K562 (cell line): ENCODE data around the gene CTRB1. TPM values are rescaled to one million over a fixed set of nuclear protein-coding genes. Genes with fewer than 3 reads are reported as not detected.

ENCODE experiments used
- ATAC-seq: fragments of 200-7000 bp; cut with Tn5 transposase; 3 replicates; pipeline ENCODE4 v1.9.1; 2020; ENCODE audit warnings: moderate library complexity
- BruUV-seq: library from RNA; stranded (reverse); fragments of 400-500 nt; replicated peaks from 2 replicates; lab custom pipeline; 2021; lab: Mats Ljungman, UMichigan
- CTCF ChIA-PET: fragments of 300-600 bp; formaldehyde crosslinking; extraction: SDS; loops from one replicate; lab custom pipeline; 2021; ENCODE audit warnings: low intra/inter-chr PET ratio; lab: Yijun Ruan, JAX
- POLR2A ChIA-PET: fragments of 300-600, 350-650 bp; sonication (Branson Sonifier 250); formaldehyde crosslinking; extraction: SDS; loops from one replicate; lab custom pipeline; 2021; ENCODE audit warnings: antibody characterized with exemption, inconsistent platforms; lab: Yijun Ruan, JAX
- DNase-seq, 4 experiments: peaks; one replicate each; pipeline versions ENCODE4 v3.0.0 to v3.0.0-alpha.2; 2011 to 2018; ENCODE audit warnings: low spot score in 3 of 4, mixed read lengths in 3 of 4; ENCODE audit errors: extremely low read depth in 1 of 4
- FAIRE-seq: peaks from 2 replicates; lab custom pipeline; 2011; peaks lifted over from hg19 to GRCh38; lab: Jason Lieb, UNC
- H2AFZ ChIP-seq: 2 replicates; pipeline ENCODE4 v1.6.0; 2011; ENCODE audit warnings: low read depth, low read length, control low read depth, inconsistent platforms
- H3K27ac ChIP-seq: fragments of 200-600 bp; 3 replicates; pipeline ENCODE4 v1.8.0; 2011; ENCODE audit warnings: low read depth, mild to moderate bottlenecking, control low read depth, inconsistent platforms, low read length, moderate library complexity, mixed read lengths; ENCODE audit errors: extremely low read depth
- H3K27me3 ChIP-seq, 2 experiments: fragments of 300-600 bp in 1 of 2; 2 replicates in 1 of 2; 3 replicates in 1 of 2; pipeline versions ENCODE4 v1.6.0 to v1.8.0; 2011; ENCODE audit warnings: inconsistent platforms in 2 of 2, low read length in 2 of 2, mild to moderate bottlenecking in 1 of 2, mixed read lengths in 1 of 2, moderate library complexity in 1 of 2; ENCODE audit not compliant: control insufficient read depth in 2 of 2, insufficient read depth in 2 of 2
- H3K36me3 ChIP-seq: fragments of 300-600 bp; 3 replicates; pipeline ENCODE4 v1.8.0; 2011; ENCODE audit warnings: mild to moderate bottlenecking, low read length, inconsistent platforms; ENCODE audit not compliant: control insufficient read depth, insufficient read depth
- H3K4me1 ChIP-seq, 2 experiments: fragments of 200-600 bp in 1 of 2; replicated peaks in 1 of 2; 2 replicates in 1 of 2; 3 replicates in 1 of 2; pipeline versions ENCODE4 v1.5.1 to v1.8.0; 2011; ENCODE audit warnings: inconsistent platforms in 2 of 2, low read length in 2 of 2, mild to moderate bottlenecking in 1 of 2, mixed read lengths in 1 of 2, moderate library complexity in 1 of 2; ENCODE audit not compliant: control insufficient read depth in 2 of 2, insufficient read depth in 2 of 2
- H3K4me2 ChIP-seq: 2 replicates; pipeline ENCODE4 v1.6.1; 2011; ENCODE audit warnings: low read length, control low read depth, inconsistent platforms, mixed read lengths; ENCODE audit not compliant: insufficient read depth
- H3K4me3 ChIP-seq: fragments of 200-600 bp; sonication (generic), shearing (Covaris generic); 2 replicates; pipeline ENCODE4 v1.5.1; 2016; ENCODE audit warnings: control low read depth, inconsistent platforms
- H3K79me2 ChIP-seq: fragments of 200-600 bp; 3 replicates; pipeline ENCODE4 v1.8.0; 2011; ENCODE audit warnings: low read length, inconsistent platforms; ENCODE audit not compliant: control insufficient read depth, insufficient read depth
- H3K9ac ChIP-seq, 2 experiments: 2 replicates each; pipeline versions ENCODE4 v1.6.0 to v1.6.1; 2011; ENCODE audit warnings: low read depth in 2 of 2, low read length in 2 of 2, control low read depth in 1 of 2, inconsistent platforms in 1 of 2, mild to moderate bottlenecking in 1 of 2, mixed read lengths in 1 of 2; ENCODE audit not compliant: insufficient read depth in 1 of 2
- H3K9me1 ChIP-seq: one replicate; pipeline ENCODE4 v1.6.0; 2011; ENCODE audit warnings: inconsistent platforms, mild to moderate bottlenecking, low read length, moderate library complexity; ENCODE audit not compliant: control insufficient read depth, insufficient read depth
- H3K9me3 ChIP-seq: replicated peaks from 2 replicates; pipeline ENCODE4 v1.5.1; 2011; ENCODE audit warnings: low read depth, low read length, inconsistent platforms; ENCODE audit not compliant: control insufficient read depth, insufficient read depth
- H4K20me1 ChIP-seq: replicated peaks from 2 replicates; pipeline ENCODE4 v1.6.1; 2011; ENCODE audit warnings: low read length, inconsistent platforms, mixed read lengths; ENCODE audit not compliant: control insufficient read depth, insufficient read depth
- ATF6 ChIP-seq: sonication (generic); formaldehyde crosslinking; IDR thresholded peaks from 2 replicates; pipeline ENCODE4 v1.4.0; 2020; ENCODE audit warnings: mild to moderate bottlenecking, missing genetic modification reagents
- EHMT2 ChIP-seq: fragments of 450-650 bp; IDR thresholded peaks from 2 replicates; pipeline ENCODE4 v1.6.1; 2018; ENCODE audit warnings: antibody characterized with exemption
- ETV6 ChIP-seq, 3 experiments: fragments of 150-350 bp in 1 of 3; sonication (generic) in 1 of 3; formaldehyde crosslinking in 1 of 3; IDR thresholded peaks; 2 replicates each; pipeline versions ENCODE4 v1.6.1 to v1.8.0; 2014 to 2022; ENCODE audit warnings: borderline replicate concordance in 2 of 3, low read depth in 2 of 3, antibody characterized with exemption in 1 of 3, low read length in 1 of 3, mild to moderate bottlenecking in 1 of 3, missing genetic modification reagents in 1 of 3
- KHSRP ChIP-seq: fragments of 450-650 bp; IDR thresholded peaks from 2 replicates; pipeline ENCODE4 v1.6.1; 2017
- MEF2A ChIP-seq: IDR thresholded peaks from 2 replicates; pipeline ENCODE4 v1.6.1; 2011; ENCODE audit warnings: low read depth, mild to moderate bottlenecking, low read length, moderate library complexity; ENCODE audit not compliant: control insufficient read depth
- PML ChIP-seq: IDR thresholded peaks from 2 replicates; pipeline ENCODE4 v1.6.1; 2012; ENCODE audit warnings: low read length, inconsistent platforms
- SETDB1 ChIP-seq: IDR thresholded peaks from one replicate; pipeline ENCODE4 v1.6.1; 2012; ENCODE audit warnings: low read length, control low read depth, inconsistent platforms
- SMARCA5 ChIP-seq: fragments of 450-650 bp; IDR thresholded peaks from 2 replicates; pipeline ENCODE4 v1.6.1; 2016
- ZNF830 ChIP-seq: fragments of 250-450 bp; sonication (Bioruptor Pico); IDR thresholded peaks from 2 replicates; pipeline ENCODE4 v1.5.0; 2021; ENCODE audit warnings: mild to moderate bottlenecking
- WGBS: fragments of 100-300 bp; shearing (Covaris generic); methylation state at CpG from one replicate; pipeline ENCODE4 v1.1.6; 2016; ENCODE audit warnings: low coverage, mixed read lengths; ENCODE audit not compliant: insufficient coverage; ENCODE audit errors: missing lambda C conversion rate; 5-methylcytosine and 5-hydroxymethylcytosine counted together
- in situ Hi-C: fragments of 300-500 bp; cut with MboI; formaldehyde crosslinking; loops from 4 replicates; pipeline ENCODE4 v1.15.0; 2018; ENCODE audit warnings: inconsistent platforms, mixed read lengths
- intact Hi-C: fragments of 100-400 bp; cut with micrococcal nuclease; formaldehyde crosslinking; loops from 2 replicates; pipeline ENCODE4 v1.14.2; 2022
- polyA plus RNA-seq, 8 experiments: library from polyadenylated mRNA; depleted of rRNA in 4 of 8; stranded (reverse) in 5 of 8; unstranded in 3 of 8; fragments of >200 nt; fragmentation: Nextera tagmentation in 2 of 8; fragmentation: Illumina TruSeq in 1 of 8; extraction: Ambion mirVana in 2 of 8; extraction: Trizol in 1 of 8; gene quantifications; 2 replicates each; pipeline versions ENCODE4 v1.2.1 to v1.2.3, GENCODE V29; 2011 to 2014; ENCODE audit warnings: inconsistent platforms in 1 of 8, missing spikeins in 1 of 8
- total RNA-seq, 7 experiments: library from RNA; depleted of rRNA in 6 of 7; stranded (reverse); fragments of >200 nt in 6 of 7; fragmentation: Illumina TruSeq in 2 of 7; extraction: Trizol in 2 of 7; gene quantifications; 2 replicates each; pipeline versions ENCODE4 v1.2.1 to v1.2.3, GENCODE V29; 2011 to 2021; ENCODE audit warnings: low replicate concordance in 1 of 7

CTRB1 gene
- total and polyA plus RNA-seq, 9 of the 15 experiments (the other 6 are each of a cell fraction or from before 2014, with no cell fraction given), result 2.3 TPM; not detected in 8

GRCh38 chr16:75243667-75244224, 25.0 kb downstream of the CTRB1 start:
- DNase-seq (no peak), ATAC-seq (no peak), FAIRE-seq (no peak)
- Histone ChIP-seq H3K9ac (no peak overlapping the region), H3K27ac (no peak overlapping the region), H3K36me3 (peaks cover 21% of the 10 kb centered on the region; the same call in 2 of the 3 replicates), H3K4me2 (no peak overlapping the region), H2AFZ (no peak overlapping the region), H3K9me3 (no peaks in the 10 kb centered on the region), H3K79me2 (peaks cover 13% of the 10 kb centered on the region; the same call in 2 of the 3 replicates), H3K27me3 (no peaks in the 10 kb centered on the region), H3K4me3 (no peak overlapping the region), H3K4me1 (peaks cover 11 to 71% of the 10 kb centered on the region in 2 experiments; a peak in 4 of 5 replicates), H3K9me1 (no peaks in the 10 kb centered on the region), H4K20me1 (peaks cover 32% of the 10 kb centered on the region; the same call in 1 of the 2 replicates)
- intact Hi-C loops, result no loop called here
- CTCF ChIA-PET, result no interaction called here
- 83% methylated on average over 19 of the region's 20 CpGs for WGBS
- no TSS peak for BruUV-seq
- POLR2A ChIA-PET, result interaction anchor here (1.1 kb wide), 1 partner anchor 10 kb away, joined by 5 read pairs; no protein-coding TSS in a partner anchor
- TF ChIP-seq ATF6 (CRISPR knock-in tag) (no peak), ETV6 (IDR thresholded peaks at IDR 0.05; ENCODE audit: borderline replicate concordance in 1 of 2, low read depth in 2 of 2, low read length in 1 of 2) (no peak), ETV6 (CRISPR knock-in tag; IDR thresholded peaks at IDR 0.05; ENCODE audit: borderline replicate concordance) (no peak), SMARCA5 (no peak), EHMT2 (no peak), PML (no peak), MEF2A (no peak), SETDB1 (no peak), KHSRP (no peak), ZNF830 (CRISPR knock-in tag) (no peak)
- in situ Hi-C loops, result no loop called here
